Astrocyte of the cerebellum (primary cell): ENCODE measurements around the gene CRLF2.
"Not testable (repeated sequence)": the region's sequence is repeated elsewhere in the genome, so short reads cannot be mapped to it uniquely, and the experiment has no call there.

Source experiments
- DNase-seq: peaks from one replicate; pipeline ENCODE4 v3.0.0-alpha.2; 2011; ENCODE audit warnings: low read depth
- H3K4me3 ChIP-seq: 2 replicates; pipeline ENCODE4 v1.5.1; 2011; ENCODE audit warnings: mild to moderate bottlenecking, low read depth, low read length, moderate library complexity
- in situ Hi-C: cut with HindIII; loops from 2 replicates; pipeline ENCODE4 v1.10.0; 2017; ENCODE audit warnings: low sequenced_read_pairs
- TF ChIP-seq, protein P1 (sequence below): IDR thresholded peaks from 2 replicates; pipeline ENCODE4 v1.5.1; 2012; ENCODE audit warnings: low read length, low read depth, moderate library complexity, mild to moderate bottlenecking; ENCODE audit errors: missing control alignments

CRLF2 gene

GRCh38 chrX:1244164-1245076 is 32.0 kb upstream of the CRLF2 start:
- in situ Hi-C loops = no loop called here
- H3K4me3 ChIP-seq = no peak overlapping the region
- no peak for DNase-seq
- TF ChIP-seq, protein P1, sequence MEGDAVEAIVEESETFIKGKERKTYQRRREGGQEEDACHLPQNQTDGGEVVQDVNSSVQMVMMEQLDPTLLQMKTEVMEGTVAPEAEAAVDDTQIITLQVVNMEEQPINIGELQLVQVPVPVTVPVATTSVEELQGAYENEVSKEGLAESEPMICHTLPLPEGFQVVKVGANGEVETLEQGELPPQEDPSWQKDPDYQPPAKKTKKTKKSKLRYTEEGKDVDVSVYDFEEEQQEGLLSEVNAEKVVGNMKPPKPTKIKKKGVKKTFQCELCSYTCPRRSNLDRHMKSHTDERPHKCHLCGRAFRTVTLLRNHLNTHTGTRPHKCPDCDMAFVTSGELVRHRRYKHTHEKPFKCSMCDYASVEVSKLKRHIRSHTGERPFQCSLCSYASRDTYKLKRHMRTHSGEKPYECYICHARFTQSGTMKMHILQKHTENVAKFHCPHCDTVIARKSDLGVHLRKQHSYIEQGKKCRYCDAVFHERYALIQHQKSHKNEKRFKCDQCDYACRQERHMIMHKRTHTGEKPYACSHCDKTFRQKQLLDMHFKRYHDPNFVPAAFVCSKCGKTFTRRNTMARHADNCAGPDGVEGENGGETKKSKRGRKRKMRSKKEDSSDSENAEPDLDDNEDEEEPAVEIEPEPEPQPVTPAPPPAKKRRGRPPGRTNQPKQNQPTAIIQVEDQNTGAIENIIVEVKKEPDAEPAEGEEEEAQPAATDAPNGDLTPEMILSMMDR = no peak

- no peak overlapping the region for H3K4me3 ChIP-seq
- DNase-seq = no peak
- in situ Hi-C loops = no loop called here
- TF ChIP-seq, protein P1 = no peak
Measured at GRCh38 chrX:1242891-1243402, 30.5 kb upstream of the CRLF2 start.

- in situ Hi-C loops, H3K4me3 ChIP-seq, DNase-seq: not testable (repeated sequence)
Measured at GRCh38 chrX:1240551-1240950, 28.1 kb upstream of the CRLF2 start.

GRCh38 chrX:1239681-1240142 is 27.3 kb upstream of the CRLF2 start:
- in situ Hi-C loops = no loop called here
- TF ChIP-seq, protein P1 = no peak
- no peak overlapping the region for H3K4me3 ChIP-seq
- DNase-seq = no peak

DNA sequence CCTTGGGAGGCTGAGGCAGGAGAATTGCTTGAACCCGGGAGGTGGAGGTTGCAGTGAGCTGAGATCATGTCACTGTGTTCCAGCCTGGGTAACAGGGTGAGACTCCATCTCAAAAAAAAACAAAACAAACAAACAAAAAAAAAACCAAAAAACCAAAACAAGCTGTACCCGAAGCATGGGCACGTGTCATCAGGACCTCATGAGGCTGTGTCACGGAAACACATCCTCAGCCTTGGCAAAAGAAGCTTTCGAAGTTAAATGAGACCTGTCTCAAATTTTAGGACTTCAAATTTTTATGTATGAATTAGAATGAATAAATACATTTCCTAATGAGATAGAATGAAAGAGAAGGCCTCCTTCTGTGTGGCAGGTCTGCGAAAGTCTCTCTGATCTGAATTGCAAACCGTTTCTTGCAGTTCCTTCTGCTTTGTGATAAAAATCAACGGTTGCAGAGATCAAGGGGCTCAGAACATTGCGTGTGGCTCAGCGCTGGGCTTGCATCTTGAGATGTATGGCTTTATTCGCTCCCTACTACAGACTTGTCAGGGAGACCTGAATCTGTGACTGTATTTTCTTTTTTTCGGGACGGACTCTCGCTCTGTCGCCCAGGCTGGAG is 19.5 kb upstream of the CRLF2 start:
- no peak for DNase-seq
- TF ChIP-seq, protein P1 = no peak
- H3K4me3 ChIP-seq = no peak overlapping the region
- in situ Hi-C loops = no loop called here

GRCh38 chrX:1228101-1228500 is 15.7 kb upstream of the CRLF2 start:
- DNase-seq, H3K4me3 ChIP-seq, in situ Hi-C loops: not testable (repeated sequence)

DNA sequence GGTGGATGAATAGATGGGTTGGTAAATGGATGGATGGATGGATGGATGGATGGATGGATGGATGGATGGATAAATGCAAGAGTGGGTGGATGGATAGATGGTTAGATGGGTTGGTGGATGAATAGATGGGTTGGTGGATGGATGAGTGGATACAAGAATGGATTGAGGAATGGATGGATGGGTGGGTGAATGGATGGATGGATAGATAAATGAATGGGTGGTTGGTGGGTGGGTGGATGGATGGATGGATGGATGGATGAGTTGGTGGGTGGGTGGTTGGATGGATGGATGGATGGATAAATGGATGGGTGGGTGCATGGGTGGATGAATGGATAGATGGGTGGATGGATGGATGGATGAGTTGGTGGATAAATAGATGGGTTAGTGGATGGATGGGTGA is 13.8 kb upstream of the CRLF2 start:
- no peak for DNase-seq
- H3K4me3 ChIP-seq = no peak overlapping the region
- in situ Hi-C loops = no loop called here
- TF ChIP-seq, protein P1 = no peak
